Activated naive CD8-positive, alpha-beta T cell treated with anti-CD3 and anti-CD28 coated beads for 36 hours (primary cell): Measurements from ENCODE around the gene CHI3L2. TPM values are rescaled to one million over a fixed set of nuclear protein-coding genes. Genes with fewer than 3 reads are reported as not detected.

Experiments used
- DNase-seq: peaks from one replicate; pipeline ENCODE4 v3.0.0; 2021
- H3K27ac Mint-ChIP-seq: one replicate; pipeline ENCODE4 v1.8.0; 2022; ENCODE audit warnings: mild to moderate bottlenecking, moderate library complexity, mixed read lengths
- H3K27me3 Mint-ChIP-seq: one replicate; pipeline ENCODE4 v1.8.0; 2022; ENCODE audit warnings: mild to moderate bottlenecking, mixed read lengths
- H3K36me3 Mint-ChIP-seq: one replicate; pipeline ENCODE4 v1.8.0; 2021; ENCODE audit warnings: mild to moderate bottlenecking, mixed read lengths
- H3K4me1 Mint-ChIP-seq: one replicate; pipeline ENCODE4 v1.8.0; 2021; ENCODE audit warnings: mixed read lengths
- H3K4me3 Mint-ChIP-seq: one replicate; pipeline ENCODE4 v1.8.0; 2022; ENCODE audit warnings: mild to moderate bottlenecking, moderate library complexity, mixed read lengths
- H3K9me3 Mint-ChIP-seq: one replicate; pipeline ENCODE4 v1.8.0; 2022; ENCODE audit warnings: mixed read lengths
- total RNA-seq, 2 experiments: library from RNA; stranded (reverse); gene quantifications; one replicate each; pipeline ENCODE4 v1.2.3, GENCODE V29; 2021

The CHI3L2 gene
- total RNA-seq, 2 experiments from 2014 or later: 5.1 to 9.2 TPM

GRCh38 chr1:111275780-111276433 is 48.4 kb downstream of the CHI3L2 start:
- Mint-ChIP-seq H3K9me3 (peaks cover 10% of the 10 kb centered on the region), H3K27me3 (peaks cover 19% of the 10 kb centered on the region), H3K27ac (no peak overlapping the region), H3K4me3 (no peak overlapping the region), H3K36me3 (peaks cover 5% of the 10 kb centered on the region), H3K4me1 (peaks cover 37% of the 10 kb centered on the region)
- no peak for DNase-seq

GRCh38 chr1:111279144-111279543 is 51.6 kb downstream of the CHI3L2 start:
- H3K4me1 Mint-ChIP-seq: peaks cover 33% of the 10 kb centered on the region
- H3K36me3 Mint-ChIP-seq: peaks cover 3% of the 10 kb centered on the region
- H3K9me3 Mint-ChIP-seq: peaks cover 10% of the 10 kb centered on the region
- H3K4me3 Mint-ChIP-seq: no peak overlapping the region
- DNase-seq: no peak
- no peaks in the 10 kb centered on the region for H3K27me3 Mint-ChIP-seq
- no peak overlapping the region for H3K27ac Mint-ChIP-seq

DNA sequence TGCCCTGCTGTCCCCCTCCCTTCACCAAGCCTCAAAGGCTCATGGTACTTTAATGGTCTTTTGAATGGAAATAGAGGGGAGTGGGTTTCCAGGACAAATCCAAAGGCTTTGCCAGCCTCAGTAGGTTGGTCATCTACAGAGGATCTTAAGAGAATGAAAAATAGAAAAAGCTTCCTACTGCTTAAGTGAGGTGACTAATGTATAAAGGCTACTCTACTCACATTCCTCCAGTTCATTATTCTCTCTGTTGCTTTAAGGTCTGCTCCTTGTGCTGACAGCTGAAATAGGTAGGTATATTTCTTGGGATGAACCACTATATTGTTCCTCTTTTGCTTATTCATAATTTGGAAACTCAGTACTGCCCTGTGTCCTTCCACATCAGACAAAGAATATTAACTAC is 52.8 kb downstream of the CHI3L2 start:
- Mint-ChIP-seq H3K9me3 (peaks cover 10% of the 10 kb centered on the region), H3K27ac (no peak overlapping the region), H3K36me3 (peaks cover 3% of the 10 kb centered on the region), H3K4me1 (peaks cover 22% of the 10 kb centered on the region), H3K27me3 (no peaks in the 10 kb centered on the region), H3K4me3 (no peak overlapping the region)
- no peak for DNase-seq

DNA sequence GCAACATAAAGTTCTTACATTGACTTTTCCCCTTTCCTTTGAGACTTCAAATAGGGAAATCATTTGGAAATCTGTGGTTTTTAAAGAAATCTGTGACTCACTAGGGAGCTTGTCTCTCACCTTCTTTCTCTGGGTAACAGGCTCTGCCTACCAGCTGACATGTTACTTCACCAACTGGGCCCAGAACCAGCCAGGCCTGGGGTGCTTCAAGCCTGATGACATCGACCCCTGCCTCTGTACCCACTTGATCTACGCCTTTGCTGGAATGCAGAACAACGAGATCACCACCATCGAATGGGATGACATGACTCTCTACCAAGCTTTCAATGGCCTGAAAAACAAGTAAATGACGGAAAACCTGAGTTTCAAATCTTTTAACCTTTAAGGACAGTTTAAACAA is 53.9 kb downstream of the CHI3L2 start:
- peaks cover 10% of the 10 kb centered on the region for H3K9me3 Mint-ChIP-seq
- peaks cover 2% of the 10 kb centered on the region for H3K36me3 Mint-ChIP-seq
- H3K27me3 Mint-ChIP-seq: no peaks in the 10 kb centered on the region
- DNase-seq: no peak
- peaks cover 14% of the 10 kb centered on the region for H3K4me1 Mint-ChIP-seq
- no peak overlapping the region for H3K27ac Mint-ChIP-seq
- H3K4me3 Mint-ChIP-seq: no peak overlapping the region

DNA sequence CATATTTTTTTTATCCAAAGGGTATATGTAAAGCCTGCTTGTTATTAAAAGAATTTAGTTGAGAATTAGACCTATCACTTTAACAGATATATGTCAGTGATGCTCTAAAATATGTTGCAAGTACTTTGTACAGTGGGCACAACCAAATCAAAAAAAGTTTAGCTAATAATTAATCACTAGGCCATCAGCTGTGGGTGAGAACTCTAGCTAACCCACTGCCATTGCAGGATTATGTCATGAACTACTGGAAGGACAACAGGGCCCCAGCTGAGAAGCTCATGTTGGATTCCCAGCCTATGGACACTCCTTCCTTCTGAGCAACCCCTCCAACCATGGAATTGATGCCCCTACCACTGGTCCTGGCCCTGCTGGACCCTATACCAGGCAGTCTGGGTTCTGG is 56.3 kb downstream of the CHI3L2 start:
- no peak overlapping the region for H3K4me3 Mint-ChIP-seq
- DNase-seq: no peak
- no peak overlapping the region for H3K27ac Mint-ChIP-seq
- peaks cover 4% of the 10 kb centered on the region for H3K9me3 Mint-ChIP-seq
- peaks cover 9% of the 10 kb centered on the region for H3K4me1 Mint-ChIP-seq
- no peaks in the 10 kb centered on the region for H3K27me3 Mint-ChIP-seq
- H3K36me3 Mint-ChIP-seq: no peaks in the 10 kb centered on the region

DNA sequence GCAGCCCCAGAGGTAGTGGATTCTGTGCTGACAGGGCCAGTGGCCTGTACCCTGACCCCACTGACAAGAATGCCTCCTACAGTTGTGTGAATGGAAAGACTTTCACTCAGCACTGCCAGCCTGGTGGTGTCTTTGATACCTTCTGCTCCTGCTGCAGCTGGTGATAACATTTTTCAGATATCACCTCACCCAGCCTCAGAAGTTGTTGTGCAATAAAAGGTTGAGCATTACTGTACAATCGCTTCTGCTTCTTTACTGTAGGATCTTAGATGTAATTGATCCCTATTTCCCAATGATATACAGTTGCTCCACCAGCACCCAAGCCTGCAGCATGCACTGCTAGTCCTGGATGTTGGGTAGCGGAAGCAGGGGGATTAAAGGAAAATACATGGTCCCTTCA is 58.4 kb downstream of the CHI3L2 start:
- Mint-ChIP-seq H3K4me3 (no peak overlapping the region), H3K4me1 (peaks cover 2% of the 10 kb centered on the region), H3K36me3 (no peaks in the 10 kb centered on the region), H3K27ac (no peak overlapping the region), H3K27me3 (no peaks in the 10 kb centered on the region), H3K9me3 (no peaks in the 10 kb centered on the region)
- DNase-seq: no peak

GRCh38 chr1:111286912-111287311 is 59.4 kb downstream of the CHI3L2 start:
- Mint-ChIP-seq H3K36me3 (no peaks in the 10 kb centered on the region), H3K27me3 (no peaks in the 10 kb centered on the region), H3K4me1 (no peaks in the 10 kb centered on the region), H3K27ac (no peak overlapping the region), H3K9me3 (peaks cover 3% of the 10 kb centered on the region), H3K4me3 (no peak overlapping the region)
- DNase-seq: no peak

- H3K36me3 Mint-ChIP-seq: no peaks in the 10 kb centered on the region
- H3K27me3 Mint-ChIP-seq: no peaks in the 10 kb centered on the region
- no peak overlapping the region for H3K4me3 Mint-ChIP-seq
- DNase-seq: no peak
- no peaks in the 10 kb centered on the region for H3K4me1 Mint-ChIP-seq
- H3K27ac Mint-ChIP-seq: no peak overlapping the region
- H3K9me3 Mint-ChIP-seq: peaks cover 3% of the 10 kb centered on the region
These were observed 61.9 kb downstream of the CHI3L2 start for GRCh38 chr1:111289371-111289770.

GRCh38 chr1:111290104-111290503 is 62.6 kb downstream of the CHI3L2 start:
- Mint-ChIP-seq H3K4me3 (no peak overlapping the region), H3K27ac (no peak overlapping the region), H3K9me3 (peaks cover 3% of the 10 kb centered on the region), H3K27me3 (no peaks in the 10 kb centered on the region), H3K4me1 (peaks cover 3% of the 10 kb centered on the region), H3K36me3 (no peaks in the 10 kb centered on the region)
- no peak for DNase-seq

GRCh38 chr1:111290630-111291029 is 63.1 kb downstream of the CHI3L2 start, which contains the start of gene CHIA:
Gene CHIA (plus strand): TSS chr1:111290851. CDS start chr1:111310468, 19,617 bp downstream.
- no peaks in the 10 kb centered on the region for H3K36me3 Mint-ChIP-seq
- H3K4me3 Mint-ChIP-seq: no peak within 1 kb of the TSS
- H3K9me3 Mint-ChIP-seq: peaks cover 3% of the 10 kb centered on the region
- DNase-seq: no peak
- peaks cover 3% of the 10 kb centered on the region for H3K4me1 Mint-ChIP-seq
- no peak within 1 kb of the TSS for H3K27ac Mint-ChIP-seq
- no peaks in the 10 kb centered on the region for H3K27me3 Mint-ChIP-seq

Other genes with a start within 250 kb of the CHI3L2 start
- 10 to 100 TPM; 25.6 to 26.8 TPM for gene DRAM2, start 87.6 kb upstream of the CHI3L2 start, total RNA-seq
- 10 to 100 TPM; 34.8 to 35.9 TPM for gene CEPT1, start 87.5 kb upstream of the CHI3L2 start, total RNA-seq
- 100 to 1,000 TPM; 201 to 203 TPM for gene DENND2D, start 27.1 kb upstream of the CHI3L2 start, total RNA-seq
- gene CHIA, start 63.1 kb downstream of the CHI3L2 start, total RNA-seq: not detected
- gene OVGP1, start 200.0 kb downstream of the CHI3L2 start, total RNA-seq: under 1 TPM; 0.56 to 0.74 TPM
- gene WDR77, start 221.5 kb downstream of the CHI3L2 start, total RNA-seq: 10 to 100 TPM; 77.4 to 79.7 TPM
- gene ATP5PB, start 221.8 kb downstream of the CHI3L2 start, total RNA-seq: 100 to 1,000 TPM; 407 to 419 TPM
- 1 to 10 TPM; 3.6 to 3.8 TPM for gene C1orf162, start 246.3 kb downstream of the CHI3L2 start, total RNA-seq